Measurements from ENCODE around the gene YWHAH.

YWHAH gene

DNA sequence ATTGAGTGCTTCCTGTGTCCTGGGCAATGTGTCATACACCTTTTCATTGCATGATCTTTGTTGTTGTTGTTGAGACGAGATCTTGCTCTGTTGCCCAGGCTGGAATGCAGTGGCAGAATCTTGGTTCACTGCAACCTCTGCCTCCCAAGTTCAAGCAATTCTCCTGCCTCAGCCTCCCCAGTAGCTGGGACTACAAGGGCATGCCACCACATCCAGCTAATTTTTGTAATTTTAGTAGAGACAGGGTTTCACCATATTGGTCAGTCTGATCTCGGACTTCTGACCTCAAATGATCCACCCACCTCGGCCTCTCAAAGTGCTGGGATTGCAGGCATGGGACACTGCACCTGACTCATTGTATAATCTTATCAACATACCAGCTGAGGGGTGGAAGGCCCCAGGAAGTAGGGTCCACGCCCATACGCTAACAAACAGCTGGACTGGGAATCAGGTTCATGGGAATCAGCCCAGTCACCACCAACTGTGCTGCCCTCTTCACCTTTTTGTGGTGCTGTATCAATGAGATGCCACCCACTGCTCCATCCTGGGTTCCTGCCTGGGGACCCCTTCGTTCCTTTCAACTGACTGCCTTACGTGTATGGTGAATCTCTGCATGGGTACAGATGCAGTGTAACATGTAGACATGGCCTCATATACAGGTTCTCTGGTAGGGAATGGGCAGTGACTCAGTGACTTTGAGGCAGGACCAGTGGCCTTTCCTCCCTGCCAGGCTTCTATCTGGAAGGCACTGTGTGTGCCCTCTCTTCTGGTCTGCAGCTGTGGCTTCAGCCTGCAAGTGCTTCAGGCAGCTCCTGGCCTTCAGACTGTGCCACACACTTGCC is 32.5 kb upstream of the YWHAH start:
- no peaks in the 10 kb centered on the region for H3K27me3 ChIP-seq (ENCODE audit: insufficient read depth, poor library complexity, severe bottlenecking)
- TF ChIP-seq, protein P1, sequence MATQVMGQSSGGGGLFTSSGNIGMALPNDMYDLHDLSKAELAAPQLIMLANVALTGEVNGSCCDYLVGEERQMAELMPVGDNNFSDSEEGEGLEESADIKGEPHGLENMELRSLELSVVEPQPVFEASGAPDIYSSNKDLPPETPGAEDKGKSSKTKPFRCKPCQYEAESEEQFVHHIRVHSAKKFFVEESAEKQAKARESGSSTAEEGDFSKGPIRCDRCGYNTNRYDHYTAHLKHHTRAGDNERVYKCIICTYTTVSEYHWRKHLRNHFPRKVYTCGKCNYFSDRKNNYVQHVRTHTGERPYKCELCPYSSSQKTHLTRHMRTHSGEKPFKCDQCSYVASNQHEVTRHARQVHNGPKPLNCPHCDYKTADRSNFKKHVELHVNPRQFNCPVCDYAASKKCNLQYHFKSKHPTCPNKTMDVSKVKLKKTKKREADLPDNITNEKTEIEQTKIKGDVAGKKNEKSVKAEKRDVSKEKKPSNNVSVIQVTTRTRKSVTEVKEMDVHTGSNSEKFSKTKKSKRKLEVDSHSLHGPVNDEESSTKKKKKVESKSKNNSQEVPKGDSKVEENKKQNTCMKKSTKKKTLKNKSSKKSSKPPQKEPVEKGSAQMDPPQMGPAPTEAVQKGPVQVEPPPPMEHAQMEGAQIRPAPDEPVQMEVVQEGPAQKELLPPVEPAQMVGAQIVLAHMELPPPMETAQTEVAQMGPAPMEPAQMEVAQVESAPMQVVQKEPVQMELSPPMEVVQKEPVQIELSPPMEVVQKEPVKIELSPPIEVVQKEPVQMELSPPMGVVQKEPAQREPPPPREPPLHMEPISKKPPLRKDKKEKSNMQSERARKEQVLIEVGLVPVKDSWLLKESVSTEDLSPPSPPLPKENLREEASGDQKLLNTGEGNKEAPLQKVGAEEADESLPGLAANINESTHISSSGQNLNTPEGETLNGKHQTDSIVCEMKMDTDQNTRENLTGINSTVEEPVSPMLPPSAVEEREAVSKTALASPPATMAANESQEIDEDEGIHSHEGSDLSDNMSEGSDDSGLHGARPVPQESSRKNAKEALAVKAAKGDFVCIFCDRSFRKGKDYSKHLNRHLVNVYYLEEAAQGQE (IDR thresholded peaks at IDR 0.05; ENCODE audit: insufficient replicate concordance, low read depth), result no peak
- TF ChIP-seq SPI1 (IDR thresholded peaks at IDR 0.05; ENCODE audit: borderline replicate concordance, low read depth) (no peak), POLR2AphosphoS5 (IDR thresholded peaks at IDR 0.05; ENCODE audit: low read depth) (no peak), GABPA (IDR thresholded peaks at IDR 0.05; ENCODE audit: low read depth) (no peak)
- TF ChIP-seq, protein P2, sequence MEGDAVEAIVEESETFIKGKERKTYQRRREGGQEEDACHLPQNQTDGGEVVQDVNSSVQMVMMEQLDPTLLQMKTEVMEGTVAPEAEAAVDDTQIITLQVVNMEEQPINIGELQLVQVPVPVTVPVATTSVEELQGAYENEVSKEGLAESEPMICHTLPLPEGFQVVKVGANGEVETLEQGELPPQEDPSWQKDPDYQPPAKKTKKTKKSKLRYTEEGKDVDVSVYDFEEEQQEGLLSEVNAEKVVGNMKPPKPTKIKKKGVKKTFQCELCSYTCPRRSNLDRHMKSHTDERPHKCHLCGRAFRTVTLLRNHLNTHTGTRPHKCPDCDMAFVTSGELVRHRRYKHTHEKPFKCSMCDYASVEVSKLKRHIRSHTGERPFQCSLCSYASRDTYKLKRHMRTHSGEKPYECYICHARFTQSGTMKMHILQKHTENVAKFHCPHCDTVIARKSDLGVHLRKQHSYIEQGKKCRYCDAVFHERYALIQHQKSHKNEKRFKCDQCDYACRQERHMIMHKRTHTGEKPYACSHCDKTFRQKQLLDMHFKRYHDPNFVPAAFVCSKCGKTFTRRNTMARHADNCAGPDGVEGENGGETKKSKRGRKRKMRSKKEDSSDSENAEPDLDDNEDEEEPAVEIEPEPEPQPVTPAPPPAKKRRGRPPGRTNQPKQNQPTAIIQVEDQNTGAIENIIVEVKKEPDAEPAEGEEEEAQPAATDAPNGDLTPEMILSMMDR (IDR thresholded peaks at IDR 0.05; ENCODE audit: insufficient read depth, low read length), result no peak
- no peak overlapping the region for H3K27ac ChIP-seq (replicated peaks)
- no peak overlapping the region for H3K4me3 ChIP-seq (replicated peaks; ENCODE audit: insufficient read depth, low read length)
- no peak for DNase-seq (ENCODE audit: low read depth in 1 of 2, low spot score in 1 of 2)

DNA sequence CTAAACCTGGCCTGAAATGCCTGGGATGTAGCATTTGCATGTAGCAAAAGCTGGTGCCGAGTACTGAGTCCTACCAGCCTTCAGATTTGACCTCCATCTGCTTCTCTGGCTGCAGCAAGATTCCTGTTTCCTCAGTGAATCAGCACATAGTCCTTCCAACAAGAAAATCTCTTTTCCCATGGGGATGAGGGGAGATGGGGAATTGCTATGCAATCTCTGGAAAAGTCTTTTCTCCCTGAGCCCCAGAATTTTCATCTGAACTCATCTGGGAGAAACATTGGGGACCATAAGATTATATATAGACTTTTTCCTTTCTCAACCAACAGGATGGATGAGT is 32.0 kb upstream of the YWHAH start:
- TF ChIP-seq, protein P2 (IDR thresholded peaks at IDR 0.05; ENCODE audit: insufficient read depth, low read length), result no peak
- TF ChIP-seq GABPA (IDR thresholded peaks at IDR 0.05; ENCODE audit: low read depth) (no peak), SPI1 (IDR thresholded peaks at IDR 0.05; ENCODE audit: borderline replicate concordance, low read depth) (no peak), POLR2AphosphoS5 (IDR thresholded peaks at IDR 0.05; ENCODE audit: low read depth) (no peak)
- TF ChIP-seq, protein P1 (IDR thresholded peaks at IDR 0.05; ENCODE audit: insufficient replicate concordance, low read depth), result no peak
- no peaks in the 10 kb centered on the region for H3K27me3 ChIP-seq (ENCODE audit: insufficient read depth, poor library complexity, severe bottlenecking)
- DNase-seq (ENCODE audit: low read depth in 1 of 2, low spot score in 1 of 2), result no peak
- no peak overlapping the region for H3K27ac ChIP-seq (replicated peaks)
- no peak overlapping the region for H3K4me3 ChIP-seq (replicated peaks; ENCODE audit: insufficient read depth, low read length)

DNA sequence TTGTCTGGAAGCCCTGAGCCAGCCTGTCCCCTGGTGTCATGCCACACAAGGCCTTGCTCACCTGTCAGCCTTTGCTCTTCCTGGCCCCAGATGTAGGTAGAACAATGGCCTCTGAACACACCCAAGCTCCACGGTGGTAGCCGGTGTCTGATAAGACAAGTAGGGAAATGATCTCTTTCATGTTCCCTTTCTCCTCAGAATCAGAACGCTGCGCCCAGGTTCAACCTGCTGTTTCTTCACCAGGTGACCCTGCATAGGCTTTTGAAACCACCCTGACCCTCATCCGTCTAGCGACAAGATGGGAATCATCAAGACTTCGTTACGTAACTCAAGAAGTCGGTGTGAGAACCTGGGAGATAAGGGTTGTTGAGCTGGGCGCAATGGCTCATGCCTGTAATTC is 28.7 kb upstream of the YWHAH start:
- Histone ChIP-seq H3K4me3 (replicated peaks; ENCODE audit: insufficient read depth, low read length) (no peak overlapping the region), H3K27ac (replicated peaks) (no peak overlapping the region), H3K27me3 (ENCODE audit: insufficient read depth, poor library complexity, severe bottlenecking) (no peaks in the 10 kb centered on the region)
- no peak for DNase-seq (ENCODE audit: low read depth in 1 of 2, low spot score in 1 of 2)
- TF ChIP-seq, protein P2 (IDR thresholded peaks at IDR 0.05; ENCODE audit: insufficient read depth, low read length), result no peak
- no peak for TF ChIP-seq SPI1 (IDR thresholded peaks at IDR 0.05; ENCODE audit: borderline replicate concordance, low read depth)
- no peak for TF ChIP-seq POLR2AphosphoS5 (IDR thresholded peaks at IDR 0.05; ENCODE audit: low read depth)
- TF ChIP-seq GABPA (IDR thresholded peaks at IDR 0.05; ENCODE audit: low read depth), result no peak
- TF ChIP-seq, protein P1 (IDR thresholded peaks at IDR 0.05; ENCODE audit: insufficient replicate concordance, low read depth), result no peak

Data from HL-60 (cell line).